ENCODE data around the gene TGFB2. TPM values are rescaled to one million over a fixed set of nuclear protein-coding genes. Genes with fewer than 3 reads are reported as not detected.

The TGFB2 gene
- polyA plus RNA-seq, 1 donor (not counting 4 experiments of a cell fraction or from before 2014, with no cell fraction given): 21.5 TPM

DNA sequence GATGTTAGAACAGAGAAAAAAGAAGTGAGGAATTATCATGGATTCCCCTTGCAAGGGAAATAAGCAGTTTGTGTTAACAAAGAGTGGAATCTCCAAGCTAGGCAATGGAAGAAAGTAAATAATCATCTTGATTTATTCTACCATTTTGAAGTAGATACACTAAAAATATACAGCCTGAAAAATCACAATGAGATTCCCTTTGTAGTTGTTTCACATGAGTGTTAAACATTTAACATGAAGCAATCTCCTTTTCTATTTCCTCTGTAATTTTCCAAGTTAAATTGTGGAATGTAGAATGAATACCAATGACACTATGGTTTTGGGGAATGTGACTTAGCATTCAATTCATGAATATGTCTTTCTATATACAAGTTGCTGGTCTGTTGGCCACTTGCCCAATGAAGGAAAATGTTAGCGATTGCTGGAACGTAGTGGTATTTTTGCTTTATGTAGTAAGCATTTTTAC is 5.7 kb downstream of the TGFB2 start:
- Histone ChIP-seq H3K4me3 (ENCODE audit: control insufficient read depth in 2 of 3, extremely low read depth in 1 of 3, insufficient read depth in 2 of 3, low read depth in 1 of 3, low read length in 3 of 3) (peak overlapping the region; percentile 4 to 100 (median 56)), H3K4me1 (ENCODE audit: control insufficient read depth, extremely low read depth, insufficient read depth, low read length) (peaks cover 23% of the 10 kb centered on the region), H4K20me1 (ENCODE audit: control insufficient read depth, extremely low read depth, insufficient read depth, low read length) (no peaks in the 10 kb centered on the region), H3K27ac (ENCODE audit: control insufficient read depth, insufficient read depth, low read length) (peak overlapping the region; percentile 30), H3K36me3 (ENCODE audit: control insufficient read depth in 2 of 2, extremely low read depth in 1 of 2, insufficient read depth in 2 of 2, low read length in 2 of 2) (no peaks in the 10 kb centered on the region), H3K79me2 (ENCODE audit: control insufficient read depth, insufficient read depth, low read length) (peaks cover 92% of the 10 kb centered on the region), H3K4me2 (ENCODE audit: control insufficient read depth, extremely low read depth, insufficient read depth, low read depth, low read length) (peak overlapping the region; percentile 86), H3K9ac (ENCODE audit: control insufficient read depth, extremely low read depth, insufficient read depth, low read length) (no peak overlapping the region), H2AFZ (ENCODE audit: control insufficient read depth, low read length) (peak overlapping the region; percentile 23), H3K27me3 (ENCODE audit: control insufficient read depth, extremely low read depth, insufficient read depth, low read length) (no peaks in the 10 kb centered on the region), H3K9me3 (ENCODE audit: control insufficient read depth, low read depth, low read length) (no peaks in the 10 kb centered on the region), H3K9me1 (ENCODE audit: control insufficient read depth, extremely low read depth, insufficient read depth, low read length) (no peaks in the 10 kb centered on the region)
- TF ChIP-seq EZH2 (IDR thresholded peaks at IDR 0.05; ENCODE audit: low read length): no peak
- TF ChIP-seq, protein P1, sequence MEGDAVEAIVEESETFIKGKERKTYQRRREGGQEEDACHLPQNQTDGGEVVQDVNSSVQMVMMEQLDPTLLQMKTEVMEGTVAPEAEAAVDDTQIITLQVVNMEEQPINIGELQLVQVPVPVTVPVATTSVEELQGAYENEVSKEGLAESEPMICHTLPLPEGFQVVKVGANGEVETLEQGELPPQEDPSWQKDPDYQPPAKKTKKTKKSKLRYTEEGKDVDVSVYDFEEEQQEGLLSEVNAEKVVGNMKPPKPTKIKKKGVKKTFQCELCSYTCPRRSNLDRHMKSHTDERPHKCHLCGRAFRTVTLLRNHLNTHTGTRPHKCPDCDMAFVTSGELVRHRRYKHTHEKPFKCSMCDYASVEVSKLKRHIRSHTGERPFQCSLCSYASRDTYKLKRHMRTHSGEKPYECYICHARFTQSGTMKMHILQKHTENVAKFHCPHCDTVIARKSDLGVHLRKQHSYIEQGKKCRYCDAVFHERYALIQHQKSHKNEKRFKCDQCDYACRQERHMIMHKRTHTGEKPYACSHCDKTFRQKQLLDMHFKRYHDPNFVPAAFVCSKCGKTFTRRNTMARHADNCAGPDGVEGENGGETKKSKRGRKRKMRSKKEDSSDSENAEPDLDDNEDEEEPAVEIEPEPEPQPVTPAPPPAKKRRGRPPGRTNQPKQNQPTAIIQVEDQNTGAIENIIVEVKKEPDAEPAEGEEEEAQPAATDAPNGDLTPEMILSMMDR (optimal IDR thresholded peaks at IDR 0.05 in 1 of 3, IDR thresholded peaks at IDR 0.05 in 1 of 3, conservative IDR thresholded peaks at IDR 0.05 in 1 of 3; ENCODE audit: extremely low read depth in 1 of 3, insufficient read depth in 2 of 3, low read length in 3 of 3): no peak
- DNase-seq (ENCODE audit: low read depth, low spot score) (no peak), FAIRE-seq (no peak)
- dilution Hi-C loops (cut with MboI; ENCODE audit: extremely low pct_ligation_motif_present, low sequenced_read_pairs): no loop called here

DNA sequence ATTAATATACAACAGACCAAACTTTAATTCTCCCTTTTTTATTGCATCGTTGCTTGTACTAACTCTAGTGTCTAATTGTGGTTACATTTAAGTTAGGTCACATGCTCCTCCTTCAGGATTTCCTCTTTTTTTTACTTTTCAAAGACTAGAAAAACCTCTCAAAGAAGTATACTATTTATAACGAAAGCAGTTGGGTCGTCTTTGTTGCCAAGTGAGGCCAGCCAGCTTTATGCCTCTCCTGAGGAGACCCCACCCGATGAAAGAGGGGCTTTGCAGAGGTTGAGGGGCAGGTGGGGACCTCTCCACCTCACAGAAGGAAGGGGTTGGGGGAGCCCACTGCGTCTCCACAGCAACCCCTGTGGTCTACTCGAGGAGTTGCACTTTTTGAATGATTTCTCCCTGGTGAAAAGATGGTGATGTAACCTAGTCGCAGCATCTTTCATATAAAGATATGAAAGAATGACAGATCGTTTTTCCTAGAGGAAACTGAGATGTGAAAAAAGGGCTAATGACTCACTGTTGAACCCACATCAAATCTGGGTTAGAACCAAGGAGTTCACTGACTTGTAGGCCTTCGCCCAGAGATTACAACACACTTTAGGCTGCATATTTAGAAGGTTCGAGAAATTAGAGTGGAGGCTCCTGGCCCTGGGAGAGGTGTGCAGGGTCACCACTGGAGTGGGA is 6.4 kb downstream of the TGFB2 start:
- no peaks in the 10 kb centered on the region for H3K36me3 ChIP-seq (ENCODE audit: control insufficient read depth in 2 of 2, extremely low read depth in 1 of 2, insufficient read depth in 2 of 2, low read length in 2 of 2)
- FAIRE-seq (peak; percentile 51), DNase-seq (ENCODE audit: low read depth, low spot score) (no peak)
- TF ChIP-seq EZH2 (IDR thresholded peaks at IDR 0.05; ENCODE audit: low read length): no peak
- TF ChIP-seq, protein P1 (optimal IDR thresholded peaks at IDR 0.05 in 1 of 3, IDR thresholded peaks at IDR 0.05 in 1 of 3, conservative IDR thresholded peaks at IDR 0.05 in 1 of 3; ENCODE audit: extremely low read depth in 1 of 3, insufficient read depth in 2 of 3, low read length in 3 of 3): peak; percentile 45 to 57 (median 49)
- peak overlapping the region; percentile 23 for H3K9ac ChIP-seq (ENCODE audit: control insufficient read depth, extremely low read depth, insufficient read depth, low read length)
- H3K4me2 ChIP-seq (ENCODE audit: control insufficient read depth, extremely low read depth, insufficient read depth, low read depth, low read length): peak overlapping the region; percentile 86
- dilution Hi-C loops (cut with MboI; ENCODE audit: extremely low pct_ligation_motif_present, low sequenced_read_pairs): no loop called here
- H3K4me1 ChIP-seq (ENCODE audit: control insufficient read depth, extremely low read depth, insufficient read depth, low read length): peaks cover 23% of the 10 kb centered on the region
- H3K4me3 ChIP-seq (ENCODE audit: control insufficient read depth in 2 of 3, extremely low read depth in 1 of 3, insufficient read depth in 2 of 3, low read depth in 1 of 3, low read length in 3 of 3): peak overlapping the region; percentile 4 to 100 (median 56)
- peak overlapping the region; percentile 23 for H2AFZ ChIP-seq (ENCODE audit: control insufficient read depth, low read length)
- H3K9me3 ChIP-seq (ENCODE audit: control insufficient read depth, low read depth, low read length): no peaks in the 10 kb centered on the region
- no peaks in the 10 kb centered on the region for H3K27me3 ChIP-seq (ENCODE audit: control insufficient read depth, extremely low read depth, insufficient read depth, low read length)
- peaks cover 94% of the 10 kb centered on the region for H3K79me2 ChIP-seq (ENCODE audit: control insufficient read depth, insufficient read depth, low read length)
- no peaks in the 10 kb centered on the region for H3K9me1 ChIP-seq (ENCODE audit: control insufficient read depth, extremely low read depth, insufficient read depth, low read length)
- H3K27ac ChIP-seq (ENCODE audit: control insufficient read depth, insufficient read depth, low read length): peak overlapping the region; percentile 30
- no peaks in the 10 kb centered on the region for H4K20me1 ChIP-seq (ENCODE audit: control insufficient read depth, extremely low read depth, insufficient read depth, low read length)

Measured in keratinocyte (primary cell).